ENCODE results near the gene PSMA1. TPM values are rescaled to one million over a fixed set of nuclear protein-coding genes. Genes with fewer than 3 reads are reported as not detected.

The PSMA1 gene
- total and polyA plus RNA-seq, 2 donors (not counting 1 experiment from before 2014, with no cell fraction given): 165 to 220 TPM

GRCh38 chr11:14471127-14471526 lies 49.1 kb downstream of the PSMA1 start:
- Histone ChIP-seq H3K4me3 (replicated peaks in 1 of 4; ENCODE audit: control extremely low read depth in 1 of 4, insufficient read depth in 1 of 4, low read depth in 3 of 4, low read length in 4 of 4) (no peak overlapping the region), H3K9ac (ENCODE audit: insufficient read depth, low read length) (no peak overlapping the region), H3K4me2 (ENCODE audit: extremely low read depth, insufficient read depth, low read length) (no peak overlapping the region), H3K27ac (ENCODE audit: insufficient read depth, low read length) (no peak overlapping the region), H3K9me3 (ENCODE audit: control insufficient read depth, insufficient read depth, low read depth, low read length) (no peaks in the 10 kb centered on the region), H2AFZ (ENCODE audit: low read length) (no peak overlapping the region), H4K20me1 (ENCODE audit: control insufficient read depth, extremely low read depth, insufficient read depth, low read length) (peaks cover 1% of the 10 kb centered on the region), H3K36me3 (ENCODE audit: control insufficient read depth, insufficient read depth, low read length) (peaks cover 14% of the 10 kb centered on the region), H3K4me1 (ENCODE audit: control insufficient read depth, extremely low read depth, insufficient read depth, low read length) (no peaks in the 10 kb centered on the region), H3K79me2 (ENCODE audit: control insufficient read depth, insufficient read depth, low read length) (no peaks in the 10 kb centered on the region), H3K27me3 (ENCODE audit: control insufficient read depth, insufficient read depth, low read length) (no peaks in the 10 kb centered on the region)
- TF ChIP-seq CTCF (conservative IDR thresholded peaks at IDR 0.05 in 1 of 2, IDR thresholded peaks at IDR 0.05 in 1 of 2; ENCODE audit: low read depth in 1 of 2, low read length in 2 of 2): no peak
- TF ChIP-seq EZH2 (IDR thresholded peaks at IDR 0.05; ENCODE audit: low read length, missing control alignments): no peak
- no peak for DNase-seq (ENCODE audit: low read depth in 2 of 2)

- no peaks in the 10 kb centered on the region for H4K20me1 ChIP-seq (ENCODE audit: control insufficient read depth, extremely low read depth, insufficient read depth, low read length)
- H3K79me2 ChIP-seq (ENCODE audit: control insufficient read depth, insufficient read depth, low read length): no peaks in the 10 kb centered on the region
- no peak overlapping the region for H3K4me3 ChIP-seq (replicated peaks in 1 of 4; ENCODE audit: control extremely low read depth in 1 of 4, insufficient read depth in 1 of 4, low read depth in 3 of 4, low read length in 4 of 4)
Measured at GRCh38 chr11:14463623-14464022, 56.6 kb downstream of the PSMA1 start.

GRCh38 chr11:14460147-14460546 lies 60.0 kb downstream of the PSMA1 start:
- TF ChIP-seq CTCF (conservative IDR thresholded peaks at IDR 0.05 in 1 of 2, IDR thresholded peaks at IDR 0.05 in 1 of 2; ENCODE audit: low read depth in 1 of 2, low read length in 2 of 2) (no peak), EZH2 (IDR thresholded peaks at IDR 0.05; ENCODE audit: low read length, missing control alignments) (no peak)
- Histone ChIP-seq H4K20me1 (ENCODE audit: control insufficient read depth, extremely low read depth, insufficient read depth, low read length) (no peaks in the 10 kb centered on the region), H3K9me3 (ENCODE audit: control insufficient read depth, insufficient read depth, low read depth, low read length) (no peaks in the 10 kb centered on the region), H3K4me1 (ENCODE audit: control insufficient read depth, extremely low read depth, insufficient read depth, low read length) (no peaks in the 10 kb centered on the region), H3K79me2 (ENCODE audit: control insufficient read depth, insufficient read depth, low read length) (no peaks in the 10 kb centered on the region), H3K4me3 (replicated peaks in 1 of 4; ENCODE audit: control extremely low read depth in 1 of 4, insufficient read depth in 1 of 4, low read depth in 3 of 4, low read length in 4 of 4) (no peak overlapping the region), H3K27ac (ENCODE audit: insufficient read depth, low read length) (no peak overlapping the region), H3K36me3 (ENCODE audit: control insufficient read depth, insufficient read depth, low read length) (peaks cover 18% of the 10 kb centered on the region), H3K4me2 (ENCODE audit: extremely low read depth, insufficient read depth, low read length) (no peak overlapping the region), H3K27me3 (ENCODE audit: control insufficient read depth, insufficient read depth, low read length) (no peaks in the 10 kb centered on the region), H2AFZ (ENCODE audit: low read length) (no peak overlapping the region), H3K9ac (ENCODE audit: insufficient read depth, low read length) (no peak overlapping the region)
- DNase-seq (ENCODE audit: low read depth in 2 of 2): no peak

More at GRCh38 chr11:14463623-14464022, 56.6 kb downstream of the PSMA1 start:
- H3K36me3 ChIP-seq (ENCODE audit: control insufficient read depth, insufficient read depth, low read length): peaks cover 26% of the 10 kb centered on the region
- DNase-seq (ENCODE audit: low read depth in 2 of 2): no peak
- H3K4me2 ChIP-seq (ENCODE audit: extremely low read depth, insufficient read depth, low read length): no peak overlapping the region
- no peak overlapping the region for H2AFZ ChIP-seq (ENCODE audit: low read length)
- no peak overlapping the region for H3K9ac ChIP-seq (ENCODE audit: insufficient read depth, low read length)
- H3K9me3 ChIP-seq (ENCODE audit: control insufficient read depth, insufficient read depth, low read depth, low read length): no peaks in the 10 kb centered on the region
- TF ChIP-seq EZH2 (IDR thresholded peaks at IDR 0.05; ENCODE audit: low read length, missing control alignments) (no peak), CTCF (conservative IDR thresholded peaks at IDR 0.05 in 1 of 2, IDR thresholded peaks at IDR 0.05 in 1 of 2; ENCODE audit: low read depth in 1 of 2, low read length in 2 of 2) (no peak)
- H3K27me3 ChIP-seq (ENCODE audit: control insufficient read depth, insufficient read depth, low read length): no peaks in the 10 kb centered on the region
- H3K4me1 ChIP-seq (ENCODE audit: control insufficient read depth, extremely low read depth, insufficient read depth, low read length): no peaks in the 10 kb centered on the region
- H3K27ac ChIP-seq (ENCODE audit: insufficient read depth, low read length): no peak overlapping the region

All from fibroblast of lung (primary cell).